Neural cell (in vitro differentiated cells): ENCODE results near the gene HRK.

Source experiments
- CTCF ChIP-seq: fragments of 450-650 bp; IDR thresholded peaks from 2 replicates; pipeline ENCODE4 v1.5.1; 2014; ENCODE audit warnings: antibody characterized with exemption, mild to moderate bottlenecking, moderate library complexity; ENCODE audit not compliant: poor library complexity, severe bottlenecking
- EP300 ChIP-seq: fragments of 450-650 bp; conservative IDR thresholded peaks from 2 replicates; pipeline ENCODE4 v1.6.1; 2014; ENCODE audit warnings: antibody characterized with exemption, mild to moderate bottlenecking, moderate library complexity; ENCODE audit not compliant: poor library complexity, severe bottlenecking
- EZH2 ChIP-seq: fragments of 200-600, 300-800 bp; shearing (Covaris generic), sonication (generic); IDR thresholded peaks from 2 replicates; pipeline ENCODE4 v1.6.1; 2014; ENCODE audit warnings: antibody characterized with exemption, low read length, borderline replicate concordance, mild to moderate bottlenecking; ENCODE audit not compliant: insufficient read depth, poor library complexity, severe bottlenecking
- MXI1 ChIP-seq: fragments of 450-650 bp; conservative IDR thresholded peaks from 2 replicates; pipeline ENCODE4 v1.6.1; 2014; ENCODE audit warnings: antibody characterized with exemption, mild to moderate bottlenecking; ENCODE audit not compliant: poor library complexity, severe bottlenecking
- POLR2AphosphoS5 ChIP-seq: IDR thresholded peaks from 2 replicates; pipeline ENCODE4 v1.6.1; 2012
- RAD21 ChIP-seq: fragments of 450-650 bp; conservative IDR thresholded peaks from 2 replicates; pipeline ENCODE4 v1.6.1; 2014; ENCODE audit warnings: antibody characterized with exemption, mild to moderate bottlenecking, moderate library complexity
- SMC3 ChIP-seq: fragments of 450-650 bp; conservative IDR thresholded peaks from 2 replicates; pipeline ENCODE4 v1.6.1; 2014; ENCODE audit warnings: antibody characterized with exemption, mild to moderate bottlenecking, moderate library complexity; ENCODE audit not compliant: poor library complexity
- TF ChIP-seq, protein P1 (sequence below): IDR thresholded peaks from 2 replicates; pipeline ENCODE4 v1.6.1; 2012; ENCODE audit warnings: borderline replicate concordance

DNA sequence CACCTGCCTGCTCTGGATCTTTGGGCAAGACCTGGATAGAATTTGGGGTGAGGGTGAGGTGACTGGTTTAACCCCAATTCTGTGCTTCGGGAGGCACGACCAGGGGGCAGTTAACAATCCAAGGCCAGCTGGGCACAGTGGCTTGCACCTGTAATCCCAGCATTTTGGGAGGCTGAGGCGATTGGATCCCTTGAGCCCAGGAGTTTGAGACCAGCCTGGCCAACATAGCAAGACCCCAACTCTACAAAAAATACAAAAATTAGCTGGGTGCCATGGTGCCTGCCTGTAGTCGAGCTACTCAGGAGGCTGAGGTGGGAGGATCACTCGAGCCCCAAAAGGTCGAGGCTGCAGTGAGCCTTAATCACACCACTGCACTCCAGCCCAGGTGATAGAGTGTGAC, 38.2 kb downstream of the HRK start:
- TF ChIP-seq EZH2, result no peak
- TF ChIP-seq, protein P1, sequence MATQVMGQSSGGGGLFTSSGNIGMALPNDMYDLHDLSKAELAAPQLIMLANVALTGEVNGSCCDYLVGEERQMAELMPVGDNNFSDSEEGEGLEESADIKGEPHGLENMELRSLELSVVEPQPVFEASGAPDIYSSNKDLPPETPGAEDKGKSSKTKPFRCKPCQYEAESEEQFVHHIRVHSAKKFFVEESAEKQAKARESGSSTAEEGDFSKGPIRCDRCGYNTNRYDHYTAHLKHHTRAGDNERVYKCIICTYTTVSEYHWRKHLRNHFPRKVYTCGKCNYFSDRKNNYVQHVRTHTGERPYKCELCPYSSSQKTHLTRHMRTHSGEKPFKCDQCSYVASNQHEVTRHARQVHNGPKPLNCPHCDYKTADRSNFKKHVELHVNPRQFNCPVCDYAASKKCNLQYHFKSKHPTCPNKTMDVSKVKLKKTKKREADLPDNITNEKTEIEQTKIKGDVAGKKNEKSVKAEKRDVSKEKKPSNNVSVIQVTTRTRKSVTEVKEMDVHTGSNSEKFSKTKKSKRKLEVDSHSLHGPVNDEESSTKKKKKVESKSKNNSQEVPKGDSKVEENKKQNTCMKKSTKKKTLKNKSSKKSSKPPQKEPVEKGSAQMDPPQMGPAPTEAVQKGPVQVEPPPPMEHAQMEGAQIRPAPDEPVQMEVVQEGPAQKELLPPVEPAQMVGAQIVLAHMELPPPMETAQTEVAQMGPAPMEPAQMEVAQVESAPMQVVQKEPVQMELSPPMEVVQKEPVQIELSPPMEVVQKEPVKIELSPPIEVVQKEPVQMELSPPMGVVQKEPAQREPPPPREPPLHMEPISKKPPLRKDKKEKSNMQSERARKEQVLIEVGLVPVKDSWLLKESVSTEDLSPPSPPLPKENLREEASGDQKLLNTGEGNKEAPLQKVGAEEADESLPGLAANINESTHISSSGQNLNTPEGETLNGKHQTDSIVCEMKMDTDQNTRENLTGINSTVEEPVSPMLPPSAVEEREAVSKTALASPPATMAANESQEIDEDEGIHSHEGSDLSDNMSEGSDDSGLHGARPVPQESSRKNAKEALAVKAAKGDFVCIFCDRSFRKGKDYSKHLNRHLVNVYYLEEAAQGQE, result no peak
- no peak for TF ChIP-seq CTCF
- TF ChIP-seq POLR2AphosphoS5, result no peak
- no peak for TF ChIP-seq EP300
- no peak for TF ChIP-seq MXI1
- no peak for TF ChIP-seq RAD21
- no peak for TF ChIP-seq SMC3
